ENCODE measurements around the gene ZYG11A. TPM values are rescaled to one million over a fixed set of nuclear protein-coding genes. Genes with fewer than 3 reads are reported as not detected.
A peak's percentile ranks its signal among the peaks of the same experiment; 100 is the strongest.
"Not testable (repeated sequence)": the region's sequence is repeated elsewhere in the genome, so short reads cannot be mapped to it uniquely, and the experiment has no call there.

Gene ZYG11A
- 0.28 TPM for total RNA-seq
- polyA plus RNA-seq (ENCODE audit: insufficient read depth, low read depth, low replicate concordance): 0.84 TPM
- long read RNA-seq, donor 1: 0 reads
- long read RNA-seq, donor 2: 0 reads
- long read RNA-seq, donor 3: 0 reads
- long read RNA-seq, donor 4: 0 reads
- long read RNA-seq, donor 5: 0 reads
- long read RNA-seq, donor 6, partial matches to known transcripts: 0 of 5 reads
- long read RNA-seq, donor 6, other reads (novel, unspliced or antisense): 5 of 5 reads
- long read RNA-seq, donor 7: 0 reads
- long read RNA-seq, donor 8: 0 reads
- long read RNA-seq, donor 9: 0 reads
- long read RNA-seq, donor 10: 0 reads

- Histone ChIP-seq H3K9ac (ENCODE audit: low read length in 3 of 3) (peak within 1 kb of the TSS in 1 of 3 donors; percentile 51), H3K9me3 (ENCODE audit: control insufficient read depth in 2 of 3, insufficient read depth in 1 of 3, low read length in 3 of 3) (no peaks in the 10 kb centered on the region), H3K36me3 (ENCODE audit: control insufficient read depth in 2 of 3, insufficient read depth in 3 of 3, low read length in 3 of 3) (no peaks in the 10 kb centered on the region), H3K27me3 (ENCODE audit: control insufficient read depth, insufficient read depth, low read length) (peaks cover 4% of the 10 kb centered on the region), H3K27ac (ENCODE audit: low read depth in 2 of 2, low read length in 2 of 2) (peak within 1 kb of the TSS in 1 of 2 donors; percentile 78), H3K4me3 (ENCODE audit: low read length in 3 of 3) (peak within 1 kb of the TSS in 2 of 3 donors; percentile 42 to 70), H3K4me1 (ENCODE audit: control insufficient read depth in 2 of 3, insufficient read depth in 2 of 3, low read depth in 1 of 3, low read length in 3 of 3) (no peaks in the 10 kb centered on the region)
- FAIRE-seq: no peak
- peak; percentile 74 to 87 (median 77) for DNase-seq
- TF ChIP-seq CTCF (IDR thresholded peaks at IDR 0.05; ENCODE audit: borderline replicate concordance, extremely low read depth, insufficient read depth): peak; percentile 35
- intact Hi-C loops (cut with DNase I): no loop called here
Measured at GRCh38 chr1:52842643-52843310, at the start of gene ZYG11A. Gene ZYG11A (plus strand): TSS chr1:52842760. CDS start chr1:52842884, 124 bp downstream.

GRCh38 chr1:52793717-52794116, 48.8 kb upstream of the ZYG11A start:
- H3K36me3 ChIP-seq (ENCODE audit: control insufficient read depth in 2 of 3, insufficient read depth in 3 of 3, low read length in 3 of 3): peaks cover 0 to 10% (median 9%) of the 10 kb centered on the region in 3 donors
- FAIRE-seq; intact Hi-C loops (cut with DNase I); H3K9ac ChIP-seq (ENCODE audit: low read length in 3 of 3); H3K9me3 ChIP-seq (ENCODE audit: control insufficient read depth in 2 of 3, insufficient read depth in 1 of 3, low read length in 3 of 3); DNase-seq; H3K27me3 ChIP-seq (ENCODE audit: control insufficient read depth, insufficient read depth, low read length); H3K4me3 ChIP-seq (ENCODE audit: low read length in 3 of 3); H3K27ac ChIP-seq (ENCODE audit: low read depth in 2 of 2, low read length in 2 of 2); H3K4me1 ChIP-seq (ENCODE audit: control insufficient read depth in 2 of 3, insufficient read depth in 2 of 3, low read depth in 1 of 3, low read length in 3 of 3): not testable (repeated sequence)

GRCh38 chr1:52795464-52795863, 47.1 kb upstream of the ZYG11A start:
- Histone ChIP-seq H3K9ac (ENCODE audit: low read length in 3 of 3) (no peak overlapping the region), H3K4me3 (ENCODE audit: low read length in 3 of 3) (no peak overlapping the region), H3K27ac (ENCODE audit: low read depth in 2 of 2, low read length in 2 of 2) (no peak overlapping the region), H3K4me1 (ENCODE audit: control insufficient read depth in 2 of 3, insufficient read depth in 2 of 3, low read depth in 1 of 3, low read length in 3 of 3) (peaks cover 0 to 6% (median 0%) of the 10 kb centered on the region in 3 donors), H3K9me3 (ENCODE audit: control insufficient read depth in 2 of 3, insufficient read depth in 1 of 3, low read length in 3 of 3) (no peaks in the 10 kb centered on the region), H3K36me3 (ENCODE audit: control insufficient read depth in 2 of 3, insufficient read depth in 3 of 3, low read length in 3 of 3) (peaks cover 0 to 10% (median 7%) of the 10 kb centered on the region in 3 donors), H3K27me3 (ENCODE audit: control insufficient read depth, insufficient read depth, low read length) (no peaks in the 10 kb centered on the region)
- TF ChIP-seq CTCF (IDR thresholded peaks at IDR 0.05; ENCODE audit: borderline replicate concordance, extremely low read depth, insufficient read depth): no peak
- FAIRE-seq: no peak
- DNase-seq: no peak
- intact Hi-C loops (cut with DNase I): no loop called here

- Histone ChIP-seq H3K4me3 (ENCODE audit: low read length in 3 of 3) (no peak overlapping the region), H3K9ac (ENCODE audit: low read length in 3 of 3) (no peak overlapping the region), H3K27me3 (ENCODE audit: control insufficient read depth, insufficient read depth, low read length) (no peaks in the 10 kb centered on the region), H3K36me3 (ENCODE audit: control insufficient read depth in 2 of 3, insufficient read depth in 3 of 3, low read length in 3 of 3) (peaks cover 0 to 10% (median 5%) of the 10 kb centered on the region in 3 donors), H3K4me1 (ENCODE audit: control insufficient read depth in 2 of 3, insufficient read depth in 2 of 3, low read depth in 1 of 3, low read length in 3 of 3) (no peaks in the 10 kb centered on the region), H3K9me3 (ENCODE audit: control insufficient read depth in 2 of 3, insufficient read depth in 1 of 3, low read length in 3 of 3) (no peaks in the 10 kb centered on the region), H3K27ac (ENCODE audit: low read depth in 2 of 2, low read length in 2 of 2) (no peak overlapping the region)
- FAIRE-seq: no peak
- intact Hi-C loops (cut with DNase I): no loop called here
- no peak for TF ChIP-seq CTCF (IDR thresholded peaks at IDR 0.05; ENCODE audit: borderline replicate concordance, extremely low read depth, insufficient read depth)
- DNase-seq: no peak
Measured at GRCh38 chr1:52798331-52798730, 44.2 kb upstream of the ZYG11A start.
